D721Med (cell line): ENCODE data around the gene CAPN5.
"Not testable (repeated sequence)": the region's sequence is repeated elsewhere in the genome, so short reads cannot be mapped to it uniquely, and the experiment has no call there.

Source experiments
- DNase-seq: peaks from one replicate; pipeline ENCODE4 v3.0.0; 2011; ENCODE audit warnings: low spot score; ENCODE audit not compliant: insufficient read length
- FAIRE-seq: peaks from 2 replicates; lab custom pipeline; 2011; peaks lifted over from hg19 to GRCh38; lab: Jason Lieb, UNC
- TF ChIP-seq, protein P1 (sequence below): IDR thresholded peaks from 2 replicates; pipeline ENCODE4 v1.5.1; 2012; ENCODE audit warnings: mild to moderate bottlenecking, control low read depth; ENCODE audit not compliant: insufficient read depth; ENCODE audit errors: missing control alignments

Gene CAPN5

DNA sequence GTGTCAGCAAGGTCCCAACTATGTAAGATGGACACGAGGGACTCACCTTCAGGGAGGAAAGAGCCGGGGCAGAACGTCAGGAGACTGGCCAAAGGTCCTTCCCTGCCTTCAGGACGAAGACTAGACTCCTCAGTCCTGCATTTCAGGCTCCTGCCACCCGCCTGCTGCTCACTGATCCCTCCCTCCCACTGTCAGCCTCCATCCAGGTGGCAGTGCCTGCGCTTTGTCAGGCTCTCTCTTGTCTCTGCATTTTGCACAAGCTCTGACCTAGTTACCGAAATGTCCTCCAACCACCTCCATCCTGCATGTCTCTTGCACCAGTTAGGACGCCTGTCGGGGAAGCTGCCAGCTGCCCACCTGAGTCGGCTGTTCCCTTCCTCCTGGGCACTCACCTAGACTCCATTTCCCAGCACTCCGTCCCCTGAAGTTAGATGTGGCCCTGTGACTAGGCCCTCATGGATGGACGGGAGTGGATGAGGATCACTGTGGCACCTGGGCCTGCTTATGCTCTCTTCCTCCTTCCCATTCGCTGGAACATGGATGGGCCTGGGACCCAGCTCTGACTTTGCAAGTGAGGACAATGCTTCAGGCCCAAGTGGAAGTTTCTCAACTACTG, 24.6 kb upstream of the CAPN5 start:
- TF ChIP-seq, protein P1, sequence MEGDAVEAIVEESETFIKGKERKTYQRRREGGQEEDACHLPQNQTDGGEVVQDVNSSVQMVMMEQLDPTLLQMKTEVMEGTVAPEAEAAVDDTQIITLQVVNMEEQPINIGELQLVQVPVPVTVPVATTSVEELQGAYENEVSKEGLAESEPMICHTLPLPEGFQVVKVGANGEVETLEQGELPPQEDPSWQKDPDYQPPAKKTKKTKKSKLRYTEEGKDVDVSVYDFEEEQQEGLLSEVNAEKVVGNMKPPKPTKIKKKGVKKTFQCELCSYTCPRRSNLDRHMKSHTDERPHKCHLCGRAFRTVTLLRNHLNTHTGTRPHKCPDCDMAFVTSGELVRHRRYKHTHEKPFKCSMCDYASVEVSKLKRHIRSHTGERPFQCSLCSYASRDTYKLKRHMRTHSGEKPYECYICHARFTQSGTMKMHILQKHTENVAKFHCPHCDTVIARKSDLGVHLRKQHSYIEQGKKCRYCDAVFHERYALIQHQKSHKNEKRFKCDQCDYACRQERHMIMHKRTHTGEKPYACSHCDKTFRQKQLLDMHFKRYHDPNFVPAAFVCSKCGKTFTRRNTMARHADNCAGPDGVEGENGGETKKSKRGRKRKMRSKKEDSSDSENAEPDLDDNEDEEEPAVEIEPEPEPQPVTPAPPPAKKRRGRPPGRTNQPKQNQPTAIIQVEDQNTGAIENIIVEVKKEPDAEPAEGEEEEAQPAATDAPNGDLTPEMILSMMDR: no peak
- DNase-seq: no peak
- no peak for FAIRE-seq

DNA sequence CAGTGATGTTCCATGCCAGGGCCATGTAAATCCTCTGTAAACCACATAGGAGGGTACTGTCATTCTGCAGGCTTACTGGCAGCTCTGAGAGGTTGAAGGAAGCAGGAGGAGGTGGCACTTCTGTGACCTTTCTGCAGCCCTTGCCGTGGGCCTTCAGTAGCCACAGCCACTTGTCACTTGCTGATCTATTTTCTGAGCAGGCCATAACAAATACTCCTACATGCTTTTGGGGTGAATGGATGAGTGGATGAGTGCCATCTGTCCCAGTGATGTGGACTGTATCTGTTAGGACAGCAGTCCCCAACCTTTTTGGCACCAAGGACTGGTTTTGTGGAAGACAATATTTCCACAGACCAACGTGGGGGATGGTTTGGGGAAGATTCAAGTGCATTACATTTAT, 22.4 kb upstream of the CAPN5 start:
- TF ChIP-seq, protein P1: no peak
- DNase-seq (no peak), FAIRE-seq (no peak)

DNA sequence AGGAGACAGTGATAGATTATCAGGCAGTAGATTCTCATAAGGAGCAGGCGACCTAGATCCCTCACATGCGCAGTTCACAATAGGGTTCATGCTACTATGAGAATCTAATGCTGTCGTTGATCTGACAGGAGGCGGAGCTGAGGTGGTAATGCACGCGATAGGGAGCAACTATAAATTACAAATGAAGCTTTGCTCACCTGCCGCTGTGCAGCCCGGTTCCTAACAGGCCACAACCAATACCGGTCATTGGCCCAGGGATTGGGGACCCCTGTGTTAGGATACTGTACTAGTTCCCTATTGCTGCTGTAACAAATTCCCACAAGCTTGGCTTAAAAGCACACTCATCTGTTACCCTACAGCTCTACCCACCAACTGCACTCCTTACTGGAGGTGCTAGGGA, 21.9 kb upstream of the CAPN5 start:
- DNase-seq (no peak), FAIRE-seq (no peak)
- TF ChIP-seq, protein P1: no peak

DNA sequence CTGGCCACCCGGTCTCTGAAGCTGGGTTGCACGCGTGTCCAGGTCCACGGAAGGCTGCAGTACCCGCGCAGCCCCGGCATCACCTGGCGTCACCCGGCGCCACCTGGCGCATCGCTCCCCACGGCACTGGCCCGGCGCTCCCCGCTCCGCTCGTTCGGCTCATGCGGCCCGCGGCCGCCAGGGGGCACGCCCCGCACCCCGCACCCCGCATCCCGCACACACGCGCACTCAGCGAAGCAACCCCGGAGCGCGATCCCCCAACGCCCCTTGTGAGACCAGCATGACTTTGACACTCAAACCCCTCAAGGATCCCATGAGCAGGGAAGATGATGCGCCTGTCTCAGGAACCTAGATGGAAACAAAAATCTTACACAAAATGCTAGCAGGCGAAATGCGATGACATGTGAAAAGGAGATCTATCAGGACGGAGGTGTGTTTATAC, 20.7 kb upstream of the CAPN5 start:
- TF ChIP-seq, protein P1: peak; percentile 53
- DNase-seq (peak; percentile 82), FAIRE-seq (no peak)

DNA sequence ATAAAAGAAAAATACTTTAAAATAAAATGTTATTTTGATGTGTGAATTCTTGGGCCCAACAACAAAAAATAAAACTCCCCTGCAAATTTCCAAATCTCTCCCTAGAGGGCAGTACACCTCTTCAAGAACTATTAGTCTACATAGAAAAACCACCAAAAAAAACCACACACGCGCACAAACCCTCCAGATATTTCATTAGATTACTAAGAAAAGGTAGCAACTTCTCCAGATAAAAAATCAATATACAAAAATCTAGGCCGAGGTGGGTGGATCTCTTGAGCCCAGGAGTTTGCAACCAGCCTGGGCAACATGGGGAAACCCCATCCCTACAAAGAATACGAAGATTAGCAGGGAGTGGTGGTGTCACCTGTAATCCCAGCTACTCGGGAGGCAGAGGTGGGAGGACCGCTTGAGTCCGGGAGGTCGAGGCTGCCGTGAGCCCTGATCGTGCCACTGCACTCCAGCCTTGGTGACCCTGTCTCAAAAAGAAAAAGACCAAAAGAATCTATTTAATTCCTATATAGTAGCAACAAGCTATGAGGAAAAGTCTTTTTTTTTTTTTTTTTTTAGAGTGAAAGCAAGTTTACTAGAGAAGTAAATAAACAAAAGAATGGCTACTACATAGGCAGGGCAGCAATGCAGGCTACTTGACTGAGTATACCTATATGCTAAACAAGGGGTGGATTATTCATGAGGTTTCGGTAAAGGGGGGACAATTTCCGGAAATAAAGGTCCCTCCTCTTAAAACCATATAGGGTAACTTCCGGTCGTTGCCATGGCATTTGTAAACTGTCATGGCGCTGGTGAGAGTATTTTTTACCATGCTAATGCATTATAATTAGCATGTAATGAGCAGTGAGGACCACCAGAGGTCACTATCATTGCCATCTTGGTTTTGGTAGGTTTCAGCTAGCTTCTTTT, 19.5 kb upstream of the CAPN5 start:
- TF ChIP-seq, protein P1: peak; percentile 60
- DNase-seq: no peak
- no peak for FAIRE-seq

DNA sequence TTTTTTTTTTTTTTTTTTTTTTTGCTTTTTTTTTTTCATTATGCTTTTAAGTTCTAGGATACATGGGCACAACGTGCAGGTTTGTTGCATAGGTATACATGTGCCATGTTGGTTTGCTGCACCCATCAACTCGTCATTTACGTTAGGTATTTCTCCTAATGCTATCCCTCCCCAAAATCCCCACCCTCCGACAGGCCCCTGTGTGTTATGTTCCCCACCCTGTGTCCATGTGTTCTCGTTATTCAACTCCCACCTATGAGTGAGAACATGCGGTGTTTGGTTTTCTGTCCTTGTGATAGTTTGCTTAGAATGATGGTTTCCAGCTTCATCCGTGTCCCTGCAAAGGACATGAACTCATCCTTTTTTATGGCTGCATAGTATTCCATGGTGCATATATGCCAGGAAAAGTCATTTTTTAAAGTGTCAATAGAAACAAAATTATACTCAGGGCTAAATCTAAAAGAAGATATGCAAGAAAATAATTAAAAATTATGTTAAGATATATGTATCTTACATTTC, 18.8 kb upstream of the CAPN5 start:
- not testable (repeated sequence) for FAIRE-seq, DNase-seq

DNA sequence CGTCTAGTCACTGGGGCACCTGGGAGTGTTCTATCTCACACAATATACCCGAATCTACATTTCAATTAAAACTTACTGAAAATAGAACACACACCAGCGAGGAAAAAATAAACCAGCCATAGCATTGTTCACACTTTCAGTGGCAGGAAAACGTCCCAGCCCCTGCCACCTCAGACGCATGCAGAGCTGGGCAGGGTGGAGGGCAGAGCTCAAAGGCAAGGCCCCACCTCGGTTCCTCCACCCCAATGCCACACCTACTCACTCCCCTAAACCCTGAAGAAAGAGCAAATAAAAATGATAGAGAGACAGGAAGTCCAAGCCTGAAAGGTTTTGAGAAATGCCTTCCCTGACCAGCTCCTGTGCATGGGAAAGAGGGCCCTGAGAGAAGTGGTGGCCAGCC, 17.7 kb upstream of the CAPN5 start:
- FAIRE-seq (no peak), DNase-seq (no peak)
- TF ChIP-seq, protein P1: no peak
